ENCODE measurements around the gene TGIF2. TPM values are rescaled to one million over a fixed set of nuclear protein-coding genes. Genes with fewer than 3 reads are reported as not detected.

TGIF2 gene
- total RNA-seq, 1 experiment from 2014 or later, result 8.6 TPM

DNA sequence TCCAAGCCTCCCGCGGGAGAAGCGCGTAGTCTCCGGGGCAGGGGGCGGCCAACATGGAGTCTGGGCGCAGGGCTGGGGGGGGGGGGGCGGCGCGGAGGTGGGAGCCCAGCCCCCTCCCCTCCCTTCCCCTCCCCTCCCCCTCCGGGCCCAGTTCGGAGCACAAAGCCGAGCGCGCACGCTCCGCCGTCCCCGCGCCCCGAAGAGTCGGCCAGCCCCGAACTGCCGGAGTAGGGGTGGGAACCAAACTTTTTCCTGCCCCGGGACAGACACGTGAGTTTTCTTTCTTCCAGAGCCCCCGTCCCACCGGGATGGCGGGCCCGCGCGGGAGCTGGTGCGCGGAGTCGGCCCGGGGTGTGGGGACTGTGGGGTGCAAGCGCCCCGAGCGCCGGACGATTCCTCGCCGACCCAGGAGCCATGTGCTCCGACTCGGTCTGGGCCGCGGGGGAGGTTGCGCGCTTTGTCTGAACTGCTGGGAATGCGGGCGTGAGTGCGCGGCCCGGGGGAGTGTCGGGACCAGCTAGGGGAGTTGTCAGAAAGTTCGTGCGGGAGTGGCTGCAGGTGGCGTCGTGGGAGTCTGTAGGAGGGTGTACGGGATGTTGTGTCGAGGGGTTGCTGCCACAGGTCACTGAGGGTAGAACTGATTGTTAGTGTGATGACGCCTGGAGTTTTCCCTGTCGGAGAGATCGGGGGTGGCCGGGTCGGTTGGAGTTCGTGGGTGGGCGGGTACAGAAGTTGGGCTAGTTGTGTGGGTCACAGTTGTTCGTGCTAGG is 1.2 kb downstream of the TGIF2 start:
- no peak for DNase-seq (ENCODE audit: extremely low read depth, low read depth)

DNA sequence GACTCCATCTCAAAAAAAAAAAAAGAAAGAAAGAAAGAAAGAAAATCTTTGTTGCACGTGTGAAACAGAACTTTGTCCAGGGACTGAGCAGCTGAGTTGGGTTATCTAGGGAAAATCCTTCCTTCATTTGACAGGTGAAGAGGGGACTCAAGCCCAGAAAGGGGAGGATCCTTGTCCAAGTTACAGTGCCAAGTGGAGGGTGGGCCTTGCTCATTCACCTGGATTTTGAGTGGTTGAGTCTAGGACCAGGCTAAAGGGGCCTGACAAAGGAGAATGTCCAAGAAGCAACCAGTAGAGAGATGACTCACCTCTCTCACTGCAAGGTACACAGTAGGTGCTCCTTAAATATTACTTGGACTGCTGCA is 2.7 kb downstream of the TGIF2 start:
- DNase-seq (ENCODE audit: extremely low read depth, low read depth), result no peak

DNA sequence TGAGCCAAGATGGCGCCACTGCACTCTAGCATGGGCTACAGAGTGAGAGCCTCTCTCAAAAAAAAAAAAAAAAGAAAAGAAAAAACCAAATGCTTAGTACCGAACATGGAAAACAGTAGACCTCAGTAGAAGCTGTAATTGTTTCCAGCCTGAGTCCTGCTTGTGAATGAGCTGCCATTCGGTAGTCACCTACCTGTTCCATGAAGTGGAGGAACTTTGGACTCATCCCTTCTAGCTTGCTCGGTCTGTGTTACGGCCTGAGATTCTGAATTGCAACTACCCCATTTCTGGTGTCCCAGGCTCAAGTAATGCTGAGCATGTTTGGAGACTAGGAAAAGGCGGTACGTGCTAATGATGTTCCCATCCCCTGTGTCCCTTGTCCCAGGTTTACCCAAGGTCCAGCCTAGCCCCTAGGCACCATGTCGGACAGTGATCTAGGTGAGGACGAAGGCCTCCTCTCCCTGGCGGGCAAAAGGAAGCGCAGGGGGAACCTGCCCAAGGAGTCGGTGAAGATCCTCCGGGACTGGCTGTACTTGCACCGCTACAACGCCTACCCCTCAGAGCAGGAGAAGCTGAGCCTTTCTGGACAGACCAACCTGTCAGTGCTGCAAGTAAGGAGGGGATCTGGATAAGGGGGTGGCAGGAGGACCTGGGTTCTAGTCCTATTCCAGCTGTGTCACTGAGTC is 5.1 kb downstream of the TGIF2 start:
- DNase-seq (ENCODE audit: extremely low read depth, low read depth), result no peak

DNA sequence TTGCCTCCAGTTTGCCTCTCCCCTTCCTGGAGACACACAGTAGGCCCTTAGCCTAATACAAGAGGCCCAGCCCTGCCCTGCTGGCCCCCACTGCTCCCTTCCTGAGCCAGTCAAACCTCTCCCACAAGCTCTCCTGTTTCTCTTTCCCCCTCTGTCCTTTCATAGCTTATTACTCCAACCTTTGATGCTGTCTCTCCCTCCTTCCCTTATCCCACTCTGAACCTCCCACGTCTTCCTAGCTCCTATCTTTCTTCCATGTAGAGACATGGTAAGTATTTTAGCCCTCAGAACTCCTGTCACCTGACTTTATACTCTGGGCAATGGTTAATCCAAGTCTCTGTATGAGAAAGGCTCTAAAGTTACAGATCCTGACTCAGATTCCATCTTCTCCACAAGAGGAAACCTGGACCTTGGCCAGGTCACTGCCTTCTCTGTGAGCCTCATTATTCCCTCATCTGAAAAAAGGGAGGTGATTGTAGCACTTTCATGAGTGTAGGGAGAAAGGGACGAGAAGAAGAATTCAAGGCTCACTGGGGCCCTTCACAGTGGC is 6.7 kb downstream of the TGIF2 start:
- no peak for DNase-seq (ENCODE audit: extremely low read depth, low read depth)

DNA sequence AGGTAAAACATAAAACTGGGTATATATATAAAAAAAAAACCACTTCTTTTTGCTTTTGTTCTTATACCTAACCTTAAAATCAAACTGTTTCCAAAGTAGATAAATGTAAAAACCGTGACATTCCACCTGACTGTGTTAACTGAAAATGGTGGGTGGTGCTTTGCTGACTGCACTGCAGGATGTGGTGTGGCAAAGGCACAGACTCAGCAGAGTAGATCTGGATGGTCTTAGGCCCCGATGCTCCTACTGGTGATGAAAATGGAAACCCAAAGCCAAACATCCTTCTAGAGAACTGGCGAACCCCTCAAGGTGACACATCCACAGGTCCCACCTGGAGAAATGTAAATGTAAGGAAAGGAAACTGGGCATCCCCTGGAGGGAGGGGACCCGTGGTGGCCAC is 8.9 kb downstream of the TGIF2 start:
- no peak for DNase-seq (ENCODE audit: extremely low read depth, low read depth)

DNA sequence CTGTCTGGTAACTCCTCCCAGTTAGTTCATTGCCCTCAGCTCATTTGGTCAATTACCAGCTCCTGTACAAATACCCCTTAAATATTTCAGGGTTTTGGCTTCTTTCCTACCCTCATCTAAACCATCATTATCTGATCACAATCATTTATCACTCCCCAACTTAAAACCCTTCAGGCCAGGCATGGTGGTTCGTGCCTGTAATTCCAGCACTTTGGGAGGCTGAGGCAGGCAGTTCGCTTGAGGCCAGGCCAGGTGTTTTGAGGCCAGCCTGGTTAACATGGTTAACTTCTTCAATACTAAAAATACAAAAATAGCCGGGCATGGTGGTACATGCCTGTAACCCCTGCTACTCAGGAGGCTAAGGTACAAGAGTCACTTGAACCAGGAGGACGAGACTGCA is 9.4 kb downstream of the TGIF2 start:
- no peak for DNase-seq (ENCODE audit: extremely low read depth, low read depth)

DNA sequence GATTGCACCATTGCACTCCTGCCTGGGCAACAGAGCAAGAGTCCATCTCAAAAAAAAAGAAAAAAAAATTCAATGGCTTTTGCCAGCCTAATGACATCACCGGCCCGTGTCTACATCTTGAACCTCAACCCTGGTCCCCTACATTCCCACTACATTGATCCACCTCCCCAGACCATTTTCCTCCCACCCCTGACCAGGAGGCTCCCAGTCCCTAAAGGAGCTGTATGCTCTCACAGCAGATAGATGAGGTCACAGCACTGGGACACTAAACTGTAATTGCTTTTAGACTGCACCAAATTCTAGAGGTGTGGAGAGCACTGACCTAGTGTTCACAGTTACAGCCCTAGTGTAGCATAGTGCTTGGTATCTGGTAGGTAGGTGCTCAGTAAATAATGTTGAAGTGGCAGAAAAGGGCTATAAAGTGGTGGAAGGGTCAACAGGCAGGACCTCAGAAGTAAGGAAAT is 10.7 kb downstream of the TGIF2 start:
- no peak for DNase-seq (ENCODE audit: extremely low read depth, low read depth)

DNA sequence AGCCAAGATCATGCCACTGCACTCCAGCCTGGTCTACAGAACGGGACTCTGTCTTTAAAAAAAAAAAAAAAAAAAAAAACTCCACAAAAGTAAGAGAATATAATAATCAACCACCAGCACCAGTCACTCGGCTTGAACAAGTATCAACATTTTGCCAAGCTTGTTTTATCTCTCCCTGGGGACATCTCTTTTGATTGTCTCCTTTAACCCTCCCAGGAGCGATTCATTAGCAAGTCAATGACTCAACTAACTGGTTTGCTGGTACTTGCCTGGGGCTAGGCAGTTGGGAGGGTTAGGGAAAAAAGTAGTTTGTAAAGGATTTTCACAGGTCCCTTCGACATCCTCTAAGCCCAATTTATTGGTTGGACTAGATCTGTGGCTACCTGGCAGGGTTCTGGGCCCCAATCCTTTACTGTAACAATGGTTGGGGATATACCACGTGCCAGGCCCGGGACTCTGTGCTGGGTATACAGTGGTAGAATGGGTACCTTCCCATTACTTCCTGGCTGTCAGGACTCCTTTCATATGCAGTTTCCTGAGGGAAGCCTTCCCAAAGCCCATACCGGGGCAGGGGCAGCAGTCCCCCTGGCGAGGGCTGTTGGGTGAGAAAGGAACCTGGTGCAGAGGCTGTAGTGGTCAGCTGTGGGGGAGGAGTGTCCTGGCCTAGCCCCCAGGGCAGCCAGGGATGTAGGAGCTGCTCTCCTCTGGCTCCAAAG is 12.2 kb downstream of the TGIF2 start:
- DNase-seq (ENCODE audit: extremely low read depth, low read depth), result peak; percentile 27

DNA sequence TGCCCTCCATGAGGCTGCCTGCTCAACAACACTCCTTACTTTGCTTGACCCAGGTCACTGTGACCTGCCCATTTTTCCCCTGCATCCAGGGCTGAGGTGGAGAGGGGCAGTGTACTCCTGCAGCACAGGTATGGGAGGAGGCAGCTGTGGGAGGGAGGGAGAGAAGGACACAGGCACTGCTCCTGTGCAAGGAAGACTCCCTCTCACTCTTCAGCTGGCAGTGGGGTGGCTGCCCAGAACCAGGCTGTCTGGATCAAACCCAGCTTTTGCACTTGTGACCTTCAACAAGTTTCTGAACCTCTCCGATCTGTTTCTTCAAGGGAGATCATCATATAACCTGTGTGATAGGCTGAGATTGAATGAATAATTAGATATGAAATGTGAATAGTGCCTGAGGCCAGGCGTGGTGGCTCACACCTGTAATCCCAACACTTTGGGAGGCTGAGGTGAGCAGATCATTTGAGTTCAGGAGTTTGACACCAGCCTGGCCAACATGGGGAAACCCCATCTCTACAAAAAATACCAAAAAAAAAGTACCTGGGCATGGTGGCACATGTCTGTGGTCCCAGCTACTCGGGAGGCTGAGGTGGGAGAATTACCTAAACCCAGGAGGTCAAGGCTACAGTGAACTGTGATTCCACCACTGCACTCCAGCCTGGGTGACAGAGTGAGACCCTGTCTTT is 14.1 kb downstream of the TGIF2 start:
- no peak for DNase-seq (ENCODE audit: extremely low read depth, low read depth)

DNA sequence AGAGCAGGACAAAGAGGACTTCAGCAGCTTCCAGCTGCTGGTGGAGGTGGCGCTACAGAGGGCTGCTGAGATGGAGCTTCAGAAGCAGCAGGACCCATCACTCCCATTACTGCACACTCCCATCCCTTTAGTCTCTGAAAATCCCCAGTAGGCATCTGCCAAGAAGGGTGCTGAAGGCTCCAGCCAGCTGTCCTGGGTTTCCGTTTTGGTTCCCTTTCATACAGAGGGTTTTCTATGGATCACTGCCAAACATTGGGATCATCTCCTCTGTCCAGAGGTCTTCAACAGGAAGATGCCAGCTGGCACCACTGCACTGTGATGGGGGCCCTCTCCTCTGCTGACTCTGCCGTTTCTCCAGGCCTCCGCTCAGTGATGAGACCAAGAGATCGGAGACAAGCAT is 17.9 kb downstream of the TGIF2 start:
- no peak for DNase-seq (ENCODE audit: extremely low read depth, low read depth)

DNA sequence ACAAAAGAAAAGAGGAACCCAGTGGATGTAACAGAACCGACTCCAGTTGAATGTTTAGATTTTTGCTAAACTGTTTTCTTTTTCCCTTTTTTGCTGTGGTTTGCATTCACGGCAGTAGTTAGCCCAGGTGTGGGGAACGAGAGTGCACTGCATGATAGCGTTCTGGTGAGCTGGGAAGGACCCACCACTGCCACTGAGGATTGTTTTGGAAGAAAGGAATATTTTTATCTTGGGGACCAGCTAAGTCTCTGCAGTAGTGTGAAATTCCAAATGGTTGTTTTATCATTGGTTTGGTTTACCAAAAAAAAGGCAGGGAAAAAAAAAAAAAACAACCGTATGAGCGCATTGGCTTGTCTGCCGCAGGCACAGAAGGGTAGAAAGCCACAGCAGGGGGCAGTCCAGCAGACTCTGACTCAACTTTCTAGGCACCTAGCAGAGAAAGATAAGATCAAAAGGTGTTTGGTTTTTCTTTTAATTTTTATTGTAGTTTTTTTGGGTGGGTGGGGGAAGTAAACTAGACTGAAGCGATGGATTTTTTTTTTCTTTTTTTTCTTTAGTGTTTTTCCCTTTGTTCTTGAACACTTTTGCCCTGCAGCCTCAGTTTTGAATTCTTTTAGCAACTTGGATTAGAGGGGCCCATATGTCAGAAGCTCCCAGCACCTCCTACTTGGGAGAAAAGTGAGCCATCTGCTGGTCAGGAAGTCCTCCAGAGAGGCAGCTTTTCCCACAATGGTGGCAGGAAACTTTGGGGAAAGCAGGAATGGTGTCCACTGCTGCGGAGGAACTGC is 18.7 kb downstream of the TGIF2 start:
- DNase-seq (ENCODE audit: extremely low read depth, low read depth), result no peak

DNA sequence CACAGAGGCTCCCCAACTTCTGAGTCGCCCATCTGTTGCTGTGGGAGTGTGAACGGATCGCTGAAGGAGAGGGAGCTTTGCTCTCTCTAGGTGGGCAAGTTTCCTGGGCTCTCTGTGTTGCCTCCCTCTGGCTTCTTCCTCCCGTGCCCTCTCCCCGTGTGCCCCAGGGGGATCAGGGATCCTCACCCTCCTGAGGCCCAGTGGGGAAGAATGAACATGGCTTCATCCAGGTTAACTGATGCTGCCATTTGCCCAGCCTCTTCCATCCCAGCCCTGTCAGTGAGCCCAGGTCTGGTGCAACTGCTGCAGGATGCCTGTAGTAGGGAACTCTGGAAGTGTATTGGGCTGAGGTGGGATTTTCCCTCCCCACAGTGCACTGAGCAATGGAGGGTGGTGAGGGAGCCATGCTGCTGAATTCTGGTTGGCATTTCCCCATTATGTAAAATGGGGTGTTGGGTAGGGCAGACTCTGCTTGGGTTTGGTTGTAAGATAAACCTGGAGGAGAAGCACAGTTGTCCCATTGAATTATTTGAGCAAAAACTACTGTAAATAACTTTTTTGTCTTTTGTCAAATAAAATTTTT is 20.0 kb downstream of the TGIF2 start:
- DNase-seq (ENCODE audit: extremely low read depth, low read depth), result no peak

DNA sequence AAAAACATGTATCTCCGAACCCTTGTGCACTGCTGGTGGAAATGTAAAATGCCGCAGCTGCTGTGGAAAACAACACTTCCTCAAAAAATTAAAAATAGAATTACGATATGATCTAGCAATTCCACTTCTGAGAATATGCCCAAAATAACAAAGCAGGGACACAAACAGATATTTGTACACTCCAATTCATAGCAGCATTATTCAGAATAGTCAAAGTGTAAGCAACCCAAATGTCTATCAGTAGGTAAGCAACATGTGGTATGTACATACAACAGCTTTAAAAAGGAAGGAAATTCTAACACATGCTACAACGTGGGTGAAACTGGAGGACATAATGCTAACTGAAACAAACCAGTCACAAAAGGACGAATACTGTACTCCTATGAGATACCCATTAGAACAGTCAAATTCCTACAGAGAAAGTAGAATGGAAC is 26.5 kb downstream of the TGIF2 start:
- DNase-seq (ENCODE audit: extremely low read depth, low read depth), result no peak

DNA sequence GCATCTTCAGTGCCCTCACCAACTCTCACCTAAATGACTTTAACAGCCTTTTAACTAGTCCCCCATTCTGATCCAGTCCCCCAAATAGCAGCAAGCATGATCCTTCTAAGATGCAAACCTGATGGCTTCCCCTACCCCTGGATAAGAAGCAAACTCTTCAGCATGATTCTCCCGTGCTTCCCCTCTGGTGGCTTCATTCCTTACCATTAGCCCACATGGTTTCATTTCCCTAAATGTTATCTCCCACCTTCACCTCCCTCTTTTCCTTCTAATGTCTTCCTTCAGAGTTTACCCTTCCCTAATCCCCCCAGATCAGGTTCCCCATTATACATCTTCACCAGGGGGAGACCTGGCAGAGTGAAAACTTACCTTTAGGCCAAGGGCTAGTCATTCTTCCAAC is 28.1 kb downstream of the TGIF2 start:
- no peak for DNase-seq (ENCODE audit: extremely low read depth, low read depth)

DNA sequence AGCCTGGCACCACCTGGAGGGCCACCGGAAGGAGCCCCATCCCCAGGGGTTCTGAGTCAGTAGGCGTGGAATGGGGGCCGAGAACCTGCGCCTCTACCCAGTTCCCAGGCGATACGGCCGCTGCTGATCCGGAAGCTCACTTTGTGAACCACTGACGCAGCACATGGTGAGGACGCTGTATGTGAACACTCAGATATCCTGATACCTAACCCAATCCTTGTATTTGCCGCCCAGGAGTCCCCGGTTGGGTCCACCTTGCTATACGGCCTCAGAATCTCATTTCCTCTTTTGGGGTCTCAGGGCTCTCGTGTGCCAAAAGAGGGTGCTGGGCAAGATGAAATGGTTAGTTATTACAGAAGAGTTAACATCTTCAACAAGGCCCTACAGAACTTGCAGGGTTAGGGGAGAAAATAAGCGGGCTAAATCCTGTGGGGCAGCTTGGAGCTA is 31.6 kb downstream of the TGIF2 start:
- DNase-seq (ENCODE audit: extremely low read depth, low read depth), result peak; percentile 17

DNA sequence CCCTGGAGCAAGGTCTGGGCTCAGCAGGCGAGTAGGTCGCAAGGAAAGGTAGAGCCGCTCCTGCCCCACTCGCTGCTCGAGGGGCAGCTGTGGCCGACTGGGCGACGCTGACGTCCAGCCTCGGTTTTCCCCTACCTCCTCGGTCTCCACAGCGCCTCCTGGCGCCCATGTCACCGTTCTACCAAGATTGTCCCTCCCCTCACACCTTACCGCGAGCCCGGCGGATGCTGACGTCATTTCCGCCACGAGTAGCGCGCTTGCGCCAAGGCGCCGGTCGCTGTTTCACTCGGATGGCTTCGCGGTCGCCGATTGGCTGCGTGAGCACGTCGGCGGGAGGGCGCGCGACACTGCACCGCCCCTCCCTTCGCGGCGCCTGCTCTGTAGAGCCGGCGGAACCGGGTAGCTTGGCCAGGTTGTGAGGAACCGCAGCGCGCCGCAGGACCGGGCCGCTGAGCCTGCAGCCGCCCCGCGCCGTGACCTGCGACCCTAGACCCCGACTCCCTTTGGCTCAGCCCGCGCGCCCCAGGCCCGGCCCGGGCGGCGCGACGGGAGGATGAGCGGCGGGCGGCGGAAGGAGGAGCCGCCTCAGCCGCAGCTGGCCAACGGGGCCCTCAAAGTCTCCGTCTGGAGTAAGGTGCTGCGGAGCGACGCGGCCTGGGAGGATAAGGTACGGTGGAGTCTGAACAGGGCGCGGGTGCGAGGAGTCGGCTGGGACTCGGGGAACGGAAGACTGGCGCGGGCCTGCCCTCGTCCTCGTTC is 32.2 kb downstream of the TGIF2 start, which contains the start of gene RAB5IF:
TSS of gene RAB5IF (plus strand) at position 381 of the 759 bp plus-strand sequence. CDS start at position 554, 173 bp downstream.
- DNase-seq (ENCODE audit: extremely low read depth, low read depth), result peak; percentile 98

DNA sequence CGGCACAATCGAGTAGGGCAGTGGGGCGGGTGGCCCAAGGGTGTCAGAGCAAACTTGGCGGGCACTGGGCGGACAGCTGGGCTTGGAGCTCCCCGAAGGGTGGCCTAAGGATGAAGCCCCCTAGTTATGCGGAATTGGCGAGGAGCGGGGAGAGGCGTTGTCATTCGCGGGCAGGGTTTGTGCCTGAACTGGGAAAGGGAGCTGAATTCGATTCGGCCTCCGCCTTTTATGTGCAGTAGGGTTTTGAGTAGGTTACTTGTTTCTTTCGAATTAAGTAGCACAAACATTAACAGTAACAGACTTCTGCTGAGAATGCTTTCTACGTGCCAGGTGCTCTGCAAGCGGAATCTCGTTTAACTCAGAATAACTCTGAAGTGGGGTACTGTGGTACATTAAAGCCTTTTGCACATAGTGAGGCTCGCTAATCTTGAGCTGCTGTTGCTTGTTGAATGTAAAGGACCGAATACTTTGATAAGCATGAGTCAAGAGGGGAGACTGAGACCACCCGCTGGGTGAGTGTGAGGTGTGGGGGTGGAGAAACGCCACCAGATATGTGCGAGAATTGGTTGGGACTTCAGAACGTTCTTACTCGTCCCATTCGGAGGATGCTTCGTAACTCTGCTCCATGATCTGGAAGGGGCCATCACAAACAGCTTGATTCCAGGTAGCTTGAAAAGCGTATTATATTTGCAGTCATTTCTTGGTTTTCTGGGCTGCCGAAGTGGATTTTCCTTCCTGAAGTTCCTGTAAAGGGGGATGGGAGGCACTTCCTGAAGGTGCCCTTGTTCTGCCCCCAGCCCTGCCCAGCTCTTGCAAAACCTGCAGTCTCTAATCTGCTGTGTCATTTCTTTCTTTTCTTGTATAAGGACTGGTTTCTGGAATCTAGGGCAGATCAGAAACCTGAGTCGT is 33.0 kb downstream of the TGIF2 start:
- DNase-seq (ENCODE audit: extremely low read depth, low read depth), result peak; percentile 49

Measured in NCI-H460 (cell line).